Fibroblast of the aortic adventitia (primary cell): ENCODE measurements around the gene PTPN5. TPM values are rescaled to one million over a fixed set of nuclear protein-coding genes. Genes with fewer than 3 reads are reported as not detected.
"Not testable (repeated sequence)": the region's sequence is repeated elsewhere in the genome, so short reads cannot be mapped to it uniquely, and the experiment has no call there.

Experiments
- DNase-seq: peaks from one replicate; pipeline ENCODE4 v3.0.0-alpha.2; 2010; ENCODE audit warnings: low read depth
- H3K4me3 ChIP-seq: 2 replicates; pipeline ENCODE4 v1.5.1; 2011; ENCODE audit warnings: low read depth, mild to moderate bottlenecking, control low read depth, low read length, moderate library complexity
- CTCF ChIP-seq: IDR thresholded peaks from 2 replicates; pipeline ENCODE4 v1.5.1; 2011; ENCODE audit warnings: mild to moderate bottlenecking, low read length, control low read depth, inconsistent platforms; ENCODE audit not compliant: insufficient read depth
- total RNA-seq: library from RNA; depleted of rRNA; stranded (reverse); fragments of >200 nt; gene quantifications from 2 replicates; pipeline ENCODE4 v1.2.3, GENCODE V29; 2012; ENCODE audit warnings: low replicate concordance

The PTPN5 gene
- total RNA-seq, 1 donor: not detected

GRCh38 chr11:18696638-18697225, 94.9 kb downstream of the PTPN5 start:
- no peak overlapping the region for H3K4me3 ChIP-seq
- TF ChIP-seq CTCF: no peak
- peak; percentile 15 for DNase-seq

- TF ChIP-seq CTCF: no peak
- DNase-seq: no peak
Measured at GRCh38 chr11:18692941-18693760, 98.4 kb downstream of the PTPN5 start.

GRCh38 chr11:18691467-18692140, 100.0 kb downstream of the PTPN5 start:
- not testable (repeated sequence) for H3K4me3 ChIP-seq

More at GRCh38 chr11:18692941-18693760, 98.4 kb downstream of the PTPN5 start:
- no peak overlapping the region for H3K4me3 ChIP-seq

GRCh38 chr11:18684267-18684666, 107.3 kb downstream of the PTPN5 start:
- no peak for DNase-seq
- H3K4me3 ChIP-seq: no peak overlapping the region
- no peak for TF ChIP-seq CTCF

More at GRCh38 chr11:18691467-18692140, 100.0 kb downstream of the PTPN5 start:
- not testable (repeated sequence) for DNase-seq

GRCh38 chr11:18682466-18682865, 109.1 kb downstream of the PTPN5 start:
- TF ChIP-seq CTCF: no peak
- no peak overlapping the region for H3K4me3 ChIP-seq
- DNase-seq: no peak

GRCh38 chr11:18681949-18682348, 109.6 kb downstream of the PTPN5 start:
- DNase-seq, H3K4me3 ChIP-seq: not testable (repeated sequence)

Other genes starting within 250 kb of the PTPN5 start
- gene UEVLD, start 203.1 kb downstream of the PTPN5 start, total RNA-seq: 6.1 and 35.2 TPM in 2 replicates
- gene MISFA, start 192.0 kb downstream of the PTPN5 start, total RNA-seq: 0.45 and 2.8 TPM in 2 replicates
- 15.2 and 23.7 TPM in 2 replicates for gene SPTY2D1, start 157.5 kb downstream of the PTPN5 start, total RNA-seq
- 0.27 and 9.6 TPM in 2 replicates for gene TMEM86A, start 93.0 kb downstream of the PTPN5 start, total RNA-seq
- not detected in 2 replicates for gene IGSF22, start 65.6 kb downstream of the PTPN5 start, total RNA-seq
- not detected in 2 replicates for gene MRGPRX1, start 147.6 kb upstream of the PTPN5 start, total RNA-seq